DOHH2 (cell line): Measurements from ENCODE around the gene ANTXR2.

Experiments
- H3F3A ChIP-seq: fragments of 200-600 bp; sonication (generic), shearing (Covaris generic); 2 replicates; pipeline ENCODE4 v1.6.0; 2016; ENCODE audit warnings: antibody characterized with exemption, mild to moderate bottlenecking; ENCODE audit not compliant: control insufficient read depth, insufficient read depth
- H3K27ac ChIP-seq: fragments of 200-600 bp; sonication (generic); 2 replicates; pipeline ENCODE4 v1.5.1; 2014; ENCODE audit warnings: low read depth, mild to moderate bottlenecking, low read length, moderate library complexity
- H3K27me3 ChIP-seq: fragments of 200-600 bp; sonication (generic); 2 replicates; pipeline ENCODE4 v1.6.1; 2014; ENCODE audit warnings: mild to moderate bottlenecking, low read length, mixed read lengths; ENCODE audit not compliant: control insufficient read depth
- H3K36me3 ChIP-seq: fragments of 200-600 bp; sonication (generic); 2 replicates; pipeline ENCODE4 v1.6.1; 2014; ENCODE audit warnings: mild to moderate bottlenecking, low read length, moderate library complexity, mixed read lengths; ENCODE audit not compliant: control insufficient read depth
- H3K4me1 ChIP-seq: fragments of 200-600 bp; sonication (generic); 2 replicates; pipeline ENCODE4 v1.6.1; 2014; ENCODE audit warnings: mild to moderate bottlenecking, low read length, mixed read lengths; ENCODE audit not compliant: control insufficient read depth
- H3K4me2 ChIP-seq: fragments of 200-600 bp; sonication (generic); 2 replicates; pipeline ENCODE4 v1.6.0; 2014; ENCODE audit warnings: mild to moderate bottlenecking, low read length, moderate library complexity
- H3K4me3 ChIP-seq: fragments of 200-600 bp; sonication (generic); 2 replicates; pipeline ENCODE4 v1.5.1; 2014; ENCODE audit warnings: mild to moderate bottlenecking, low read length, mixed read lengths
- H3K79me2 ChIP-seq: fragments of 200-600 bp; sonication (generic); 2 replicates; pipeline ENCODE4 v1.6.1; 2014; ENCODE audit warnings: mild to moderate bottlenecking, low read length, mixed read lengths; ENCODE audit not compliant: control insufficient read depth
- H3K9me2 ChIP-seq: fragments of 200-600 bp; sonication (generic); replicated peaks from 2 replicates; pipeline ENCODE4 v1.6.1; 2014; ENCODE audit warnings: mild to moderate bottlenecking, low read length, mixed read lengths; ENCODE audit not compliant: control insufficient read depth
- H3K9me3 ChIP-seq: fragments of 200-600 bp; sonication (generic); 2 replicates; pipeline ENCODE4 v1.6.1; 2014; ENCODE audit warnings: antibody characterized with exemption, low read length, mixed read lengths; ENCODE audit not compliant: control insufficient read depth, insufficient read depth
- H4K20me1 ChIP-seq: fragments of 200-600 bp; sonication (generic); 2 replicates; pipeline ENCODE4 v1.6.0; 2014; ENCODE audit warnings: low read depth, mild to moderate bottlenecking, antibody characterized with exemption, low read length, moderate library complexity; ENCODE audit not compliant: control insufficient read depth, insufficient read depth
- CTCF ChIP-seq: fragments of 200-600 bp; sonication (generic); IDR thresholded peaks from one replicate; pipeline ENCODE4 v1.5.1; 2014; ENCODE audit warnings: antibody characterized with exemption, mild to moderate bottlenecking, low read depth, low read length; ENCODE audit not compliant: poor library complexity, severe bottlenecking
- EZH2phosphoT487 ChIP-seq: fragments of 200-600 bp; sonication (generic); IDR thresholded peaks from 2 replicates; pipeline ENCODE4 v1.6.1; 2017; ENCODE audit warnings: borderline replicate concordance, mild to moderate bottlenecking, antibody characterized with exemption, low read length, moderate library complexity, mixed read lengths

ANTXR2 gene

GRCh38 chr4:80092088-80092487 lies 19.1 kb upstream of the ANTXR2 start:
- no peaks in the 10 kb centered on the region for H3F3A ChIP-seq
- H3K79me2 ChIP-seq = no peaks in the 10 kb centered on the region
- H3K27me3 ChIP-seq = 0 out of 2 replicates have a peak, but pooled peaks cover 3% of the 10 kb centered on the region
- no peaks in the 10 kb centered on the region for H4K20me1 ChIP-seq
- H3K4me3 ChIP-seq = no peak overlapping the region
- TF ChIP-seq CTCF (no peak), EZH2phosphoT487 (no peak)
- no peaks in the 10 kb centered on the region for H3K4me1 ChIP-seq
- no peak overlapping the region for H3K27ac ChIP-seq
- H3K4me2 ChIP-seq = no peak overlapping the region
- no peaks in the 10 kb centered on the region for H3K9me3 ChIP-seq
- no peaks in the 10 kb centered on the region for H3K36me3 ChIP-seq
- no peaks in the 10 kb centered on the region for H3K9me2 ChIP-seq

- Histone ChIP-seq H3K4me1 (no peaks in the 10 kb centered on the region), H3K9me2 (no peaks in the 10 kb centered on the region), H3K27ac (no peak overlapping the region), H3K36me3 (no peaks in the 10 kb centered on the region), H3K4me2 (no peak overlapping the region), H3K79me2 (no peaks in the 10 kb centered on the region), H3F3A (no peaks in the 10 kb centered on the region), H3K4me3 (no peak overlapping the region), H3K9me3 (no peaks in the 10 kb centered on the region), H4K20me1 (no peaks in the 10 kb centered on the region), H3K27me3 (0 out of 2 replicates have a peak, but pooled peaks cover 3% of the 10 kb centered on the region)
- TF ChIP-seq CTCF (no peak), EZH2phosphoT487 (no peak)
Observed at GRCh38 chr4:80091688-80092087, 18.7 kb upstream of the ANTXR2 start.

- Histone ChIP-seq H3K79me2 (no peaks in the 10 kb centered on the region), H4K20me1 (no peaks in the 10 kb centered on the region), H3K4me2 (no peak overlapping the region), H3K27me3 (peaks cover 6% of the 10 kb centered on the region), H3K9me3 (no peaks in the 10 kb centered on the region), H3K36me3 (no peaks in the 10 kb centered on the region), H3K4me3 (no peak overlapping the region), H3K27ac (no peak overlapping the region), H3K4me1 (no peaks in the 10 kb centered on the region), H3F3A (no peaks in the 10 kb centered on the region), H3K9me2 (no peaks in the 10 kb centered on the region)
- no peak for TF ChIP-seq EZH2phosphoT487
- TF ChIP-seq CTCF = no peak
Observed at GRCh38 chr4:80091184-80091583, 18.2 kb upstream of the ANTXR2 start.

- Histone ChIP-seq H3K9me2 (no peaks in the 10 kb centered on the region), H3K27ac (no peak overlapping the region), H3K79me2 (no peaks in the 10 kb centered on the region)
Observed at GRCh38 chr4:80090090-80090489, 17.1 kb upstream of the ANTXR2 start.

More at GRCh38 chr4:80090090-80090489, 17.1 kb upstream of the ANTXR2 start:
- Histone ChIP-seq H4K20me1 (no peaks in the 10 kb centered on the region), H3K27me3 (peaks cover 8% of the 10 kb centered on the region), H3K4me1 (no peaks in the 10 kb centered on the region), H3K4me3 (no peak overlapping the region), H3K36me3 (no peaks in the 10 kb centered on the region), H3F3A (no peaks in the 10 kb centered on the region), H3K9me3 (no peaks in the 10 kb centered on the region), H3K4me2 (no peak overlapping the region)
- TF ChIP-seq EZH2phosphoT487 = no peak
